GM19438 (cell line): Measurements from ENCODE around the gene HDLBP.

Source experiments
- ATAC-seq: cut with Tn5 transposase; IDR thresholded peaks from one replicate; pipeline ENCODE4 v1.9.1; 2021; ENCODE audit warnings: low read depth; ENCODE audit not compliant: unreplicated experiment

HDLBP gene

DNA sequence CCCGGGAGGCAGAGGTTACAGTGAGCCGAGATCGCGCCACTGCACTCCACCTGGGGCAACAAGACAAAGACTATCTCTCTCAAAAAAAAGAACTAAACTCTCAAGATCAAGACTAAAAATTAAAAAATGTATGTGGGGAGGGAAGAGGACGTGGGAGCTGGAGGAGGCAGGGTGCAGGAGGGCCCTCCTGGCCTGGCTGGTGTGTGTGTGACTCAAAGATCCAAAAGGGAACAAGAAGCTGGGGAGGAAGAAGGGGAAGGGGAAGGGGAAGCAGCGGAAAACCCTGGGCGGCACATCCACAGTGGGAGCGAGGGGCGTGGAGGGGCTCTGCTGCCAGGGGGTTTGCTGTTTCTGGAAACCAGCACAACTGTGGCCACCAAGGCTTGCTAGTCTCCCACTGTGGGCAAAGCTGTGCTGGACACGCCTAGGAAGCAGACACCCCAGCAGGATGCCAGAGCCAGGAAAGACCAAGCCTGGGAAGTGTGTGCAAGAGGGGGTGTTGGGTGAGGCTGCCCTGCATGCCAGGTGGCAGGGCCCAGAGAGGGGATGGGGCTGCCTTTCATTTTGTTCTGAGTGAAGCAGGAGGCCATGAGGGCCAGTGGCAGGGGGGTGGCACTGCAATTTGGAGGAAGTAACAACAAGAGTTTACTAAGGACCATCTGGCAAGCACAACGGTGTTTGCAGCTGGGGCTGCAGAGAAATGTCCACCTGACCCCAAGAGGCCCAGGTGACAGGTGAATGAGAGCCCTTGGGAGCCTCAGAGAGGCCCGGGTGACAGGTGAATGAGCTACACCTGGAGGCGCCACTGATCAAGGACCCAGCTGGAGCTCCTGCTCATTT, 82.5 kb downstream of the HDLBP start:
- no peak for ATAC-seq

DNA sequence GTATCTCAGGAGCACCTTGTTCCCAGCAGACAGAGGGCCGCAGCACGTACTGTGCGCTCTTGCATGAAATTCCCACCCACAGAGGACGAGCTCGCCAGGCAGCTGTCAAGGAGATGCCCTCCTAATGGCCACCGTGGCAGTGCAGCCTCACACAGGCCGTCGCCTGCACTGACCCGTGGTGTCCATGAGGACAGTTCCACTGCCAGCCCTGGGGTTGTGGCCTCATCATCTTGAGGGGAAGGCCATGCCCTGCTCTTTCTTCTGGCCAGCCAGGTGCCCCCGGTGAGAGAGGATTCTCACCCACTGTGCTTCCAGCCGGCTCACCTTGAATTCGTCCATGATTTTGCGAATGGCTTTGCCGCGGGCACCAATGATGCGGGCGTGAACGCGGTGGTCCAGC, 85.0 kb downstream of the HDLBP start:
- ATAC-seq = no peak

DNA sequence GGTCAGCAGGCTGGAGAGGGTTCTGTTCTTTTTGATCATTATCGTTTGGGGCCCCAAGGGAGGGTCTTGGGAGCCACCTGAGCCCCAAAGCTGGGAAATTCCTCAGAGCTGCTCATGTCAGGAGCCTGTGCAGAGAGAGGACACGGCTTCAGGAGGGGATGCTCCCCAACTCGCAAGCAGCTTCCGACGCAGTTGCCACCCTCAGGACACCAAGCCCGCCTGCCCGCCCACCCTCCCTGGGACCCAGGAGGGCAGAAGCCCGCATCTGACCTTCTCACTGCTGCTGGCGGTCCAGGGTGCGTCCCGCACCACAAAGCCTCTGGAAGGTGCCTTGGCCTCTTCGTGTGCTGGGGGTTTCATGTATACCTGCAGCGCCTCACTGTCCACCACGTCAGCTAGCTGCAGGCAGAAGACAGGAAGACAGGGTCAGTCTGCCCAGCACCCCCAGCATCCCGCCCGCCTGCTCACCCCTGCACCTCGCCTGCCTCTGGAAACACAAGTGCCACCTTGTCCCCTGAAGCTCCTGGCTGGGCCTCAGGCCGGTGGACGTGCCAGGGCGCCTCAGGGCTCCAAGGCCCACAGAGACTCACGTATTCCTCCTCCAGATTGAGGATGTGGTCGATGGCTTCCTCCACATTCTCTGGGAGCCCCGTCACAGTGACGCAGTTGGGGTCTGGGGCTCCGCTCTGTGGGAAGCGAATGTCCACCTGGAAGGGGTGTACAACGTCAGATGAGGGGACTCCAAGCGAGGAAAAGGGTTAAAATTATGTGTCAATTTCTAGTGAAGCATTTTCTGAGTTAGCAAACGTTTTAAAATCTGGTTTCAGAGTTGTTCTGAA, 85.7 kb downstream of the HDLBP start:
- ATAC-seq = no peak

DNA sequence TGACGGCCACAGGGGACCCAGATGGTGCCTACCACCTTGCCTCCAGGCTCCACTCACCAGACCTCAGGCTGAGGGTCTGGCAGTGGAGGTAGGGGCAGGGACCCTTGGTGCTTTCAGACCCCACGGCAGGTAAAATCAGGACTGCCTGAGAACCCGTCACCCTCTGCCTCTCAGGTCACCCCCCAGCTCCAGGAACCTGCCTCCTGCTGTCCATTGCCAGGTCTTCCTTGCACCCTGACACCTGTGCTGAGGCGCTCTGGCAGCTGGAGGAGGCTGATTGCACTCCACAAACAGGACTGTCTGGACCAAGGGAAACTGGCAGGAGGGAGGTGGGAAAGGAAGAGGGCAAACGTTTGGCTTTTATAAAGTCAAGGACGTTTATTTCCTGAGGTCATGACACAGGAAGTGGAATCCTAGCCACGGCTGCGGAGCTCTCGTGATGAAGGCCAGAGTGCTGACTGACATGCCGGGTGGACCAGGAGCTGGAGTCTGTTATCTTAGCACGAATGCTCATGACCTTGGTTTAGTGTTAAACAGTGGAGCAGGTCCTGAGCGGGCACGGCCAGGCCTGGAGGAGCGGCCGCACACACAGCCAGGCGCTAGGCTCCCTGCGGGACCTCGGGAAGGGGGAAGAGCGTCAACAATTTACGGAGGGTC, 86.5 kb downstream of the HDLBP start:
- ATAC-seq = no peak

DNA sequence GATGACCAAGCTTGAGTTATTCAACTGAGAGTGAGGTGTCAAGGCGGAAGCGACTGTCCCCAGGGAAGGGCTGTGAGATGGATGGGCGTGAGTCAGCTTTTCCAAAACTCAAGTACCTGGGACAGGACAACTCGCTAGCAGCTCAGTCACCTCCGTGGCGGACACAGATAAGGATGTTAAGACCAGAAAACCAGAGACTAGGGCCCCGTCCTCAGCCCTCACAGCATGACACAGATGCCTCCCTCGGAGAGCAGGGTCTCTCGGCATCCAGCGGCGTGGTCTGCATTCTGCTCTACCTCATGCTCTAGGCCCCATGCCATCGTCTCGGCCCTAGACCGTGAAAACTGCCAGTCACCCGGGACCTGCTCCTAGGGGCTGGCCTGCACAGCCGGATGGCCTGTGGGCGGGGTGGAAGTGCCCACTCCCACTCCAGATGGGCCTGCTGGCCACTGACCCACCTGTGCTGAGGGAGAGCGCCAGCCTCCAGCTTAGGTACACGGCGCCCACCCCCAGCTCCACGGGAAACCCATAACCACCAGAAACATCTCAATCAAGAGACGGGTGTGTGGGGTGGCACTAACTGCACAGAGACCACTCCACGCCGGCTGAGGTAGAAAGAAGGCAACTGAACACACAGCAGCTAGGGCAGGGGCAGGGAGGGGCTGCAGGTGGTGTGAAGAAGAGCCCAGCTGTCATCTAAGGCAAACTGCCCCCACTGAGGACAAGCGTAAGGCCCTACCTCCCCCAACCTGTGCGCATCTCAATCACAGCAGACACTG, 87.2 kb downstream of the HDLBP start:
- no peak for ATAC-seq

DNA sequence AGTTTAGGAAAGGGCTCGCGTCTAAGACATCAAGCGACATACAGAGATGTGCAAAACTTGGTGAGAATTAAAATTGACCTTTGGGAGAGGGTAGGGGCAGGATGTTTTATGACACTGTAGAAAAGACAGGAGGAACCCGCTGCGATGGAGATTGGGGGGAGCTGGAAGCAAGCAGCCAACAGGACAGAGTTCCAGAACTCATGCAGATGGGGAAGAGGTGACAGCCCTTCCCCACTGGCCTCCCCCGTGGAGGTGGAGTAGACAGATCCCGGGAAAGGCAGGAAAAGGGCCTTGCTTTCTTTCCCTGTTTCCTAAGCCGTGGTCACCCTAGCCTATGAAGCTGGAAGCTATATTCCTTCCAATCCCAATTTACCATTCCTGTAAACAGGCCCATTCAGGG, 87.9 kb downstream of the HDLBP start:
- ATAC-seq = no peak

DNA sequence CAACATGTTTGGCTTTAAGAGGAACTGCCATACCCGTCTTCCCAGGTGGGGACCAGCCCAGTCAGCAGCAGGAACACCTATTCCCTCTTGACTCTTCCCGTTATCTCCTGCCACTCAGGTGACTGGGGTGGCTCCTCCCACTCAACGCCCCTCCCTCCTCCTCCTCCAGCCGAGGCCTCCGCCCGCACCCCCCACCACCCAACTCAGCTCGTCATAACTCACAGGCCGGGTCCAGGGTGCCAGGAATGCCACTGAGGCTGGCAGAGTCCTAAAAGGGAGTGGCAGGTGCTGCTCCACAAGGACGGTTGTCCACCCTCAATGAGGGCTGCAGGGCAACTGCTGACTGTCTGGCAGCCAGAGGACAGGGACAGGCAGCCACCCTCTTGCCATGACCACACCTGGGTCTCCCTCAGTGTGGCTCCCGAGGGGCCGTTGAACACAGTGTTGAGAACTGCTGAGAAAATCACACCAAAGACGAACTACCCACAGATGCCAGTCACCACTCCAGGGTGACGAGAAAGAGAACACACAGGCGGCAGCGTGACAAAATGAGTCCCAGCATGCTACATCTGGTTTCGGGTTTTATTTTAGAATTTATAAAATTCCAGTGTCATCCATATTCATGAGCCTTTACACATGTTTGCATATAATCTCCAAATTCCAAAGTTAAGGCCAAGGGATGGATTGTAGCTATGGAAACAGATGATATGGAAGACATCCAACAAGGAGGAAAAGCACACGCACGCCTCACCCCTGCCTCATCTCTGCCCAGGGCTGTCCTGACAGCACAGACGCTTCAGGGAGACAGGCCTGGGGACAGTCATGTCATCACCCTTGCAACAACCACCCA, 88.5 kb downstream of the HDLBP start:
- ATAC-seq = no peak

DNA sequence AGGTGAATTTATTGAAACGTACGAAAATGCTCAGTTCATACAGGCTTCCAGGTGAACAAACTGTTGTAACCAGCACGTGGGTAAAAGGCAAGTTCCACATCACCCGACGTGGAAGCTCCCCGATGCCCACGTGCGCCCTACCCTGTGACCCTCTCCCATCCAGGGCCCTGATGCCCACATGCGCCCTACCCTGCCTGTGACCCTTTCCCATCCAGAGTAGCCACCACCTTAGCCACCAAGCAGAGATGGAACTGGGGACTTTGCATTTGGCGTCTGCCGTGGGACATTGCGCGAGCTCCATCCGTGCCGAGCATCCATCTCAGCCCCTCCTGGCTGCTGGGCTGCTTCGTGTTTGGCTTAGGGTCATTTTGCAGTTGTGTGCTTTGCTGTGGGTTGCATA, 89.5 kb downstream of the HDLBP start:
- no peak for ATAC-seq

DNA sequence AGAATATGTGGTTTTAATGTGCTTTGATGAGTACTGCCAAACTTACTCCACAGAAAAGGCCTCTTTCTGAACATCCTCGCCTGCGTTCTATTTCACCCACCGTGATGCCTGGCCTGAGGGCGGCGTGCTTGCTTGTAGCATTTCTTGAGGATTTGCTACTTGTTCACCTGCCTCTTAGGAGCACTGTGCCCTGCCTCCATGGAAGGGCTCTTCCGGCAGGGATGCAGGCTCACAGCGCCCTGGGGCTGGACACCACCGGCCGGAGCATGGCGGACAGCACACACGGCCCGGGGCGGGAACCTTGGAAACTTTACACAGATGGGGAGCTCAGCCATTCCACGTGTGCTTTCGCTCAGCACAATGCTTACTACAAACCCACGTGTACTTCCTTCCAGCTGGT, 89.9 kb downstream of the HDLBP start:
- no peak for ATAC-seq

DNA sequence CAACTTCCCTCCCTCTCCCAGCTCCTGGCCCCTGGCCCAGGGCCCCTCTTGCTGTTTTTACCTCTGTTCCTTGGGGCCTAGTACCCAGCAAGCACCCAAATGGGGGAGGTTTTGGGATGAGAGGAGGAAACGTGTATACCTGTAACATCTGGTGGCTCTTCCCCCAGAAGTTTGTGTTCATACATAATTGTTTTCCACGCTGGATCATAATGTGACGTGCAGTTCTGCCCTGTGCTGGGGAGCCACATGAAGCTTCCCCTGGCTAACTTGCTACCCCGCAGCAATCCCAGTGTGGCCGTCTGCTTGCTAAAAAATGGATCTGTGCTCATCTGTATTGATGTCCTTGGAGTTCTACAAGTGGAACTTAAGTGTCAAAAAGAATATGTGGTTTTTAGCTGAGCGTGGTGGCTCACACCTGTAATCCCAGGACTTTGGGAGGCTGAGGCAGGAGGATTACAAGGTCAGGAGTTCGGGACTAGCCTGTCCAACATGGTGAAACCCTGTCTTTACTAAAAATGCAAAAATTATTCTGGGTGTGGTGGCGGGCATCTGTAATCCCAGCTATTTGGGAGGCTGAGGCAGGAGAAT, 90.5 kb downstream of the HDLBP start:
- no peak for ATAC-seq

DNA sequence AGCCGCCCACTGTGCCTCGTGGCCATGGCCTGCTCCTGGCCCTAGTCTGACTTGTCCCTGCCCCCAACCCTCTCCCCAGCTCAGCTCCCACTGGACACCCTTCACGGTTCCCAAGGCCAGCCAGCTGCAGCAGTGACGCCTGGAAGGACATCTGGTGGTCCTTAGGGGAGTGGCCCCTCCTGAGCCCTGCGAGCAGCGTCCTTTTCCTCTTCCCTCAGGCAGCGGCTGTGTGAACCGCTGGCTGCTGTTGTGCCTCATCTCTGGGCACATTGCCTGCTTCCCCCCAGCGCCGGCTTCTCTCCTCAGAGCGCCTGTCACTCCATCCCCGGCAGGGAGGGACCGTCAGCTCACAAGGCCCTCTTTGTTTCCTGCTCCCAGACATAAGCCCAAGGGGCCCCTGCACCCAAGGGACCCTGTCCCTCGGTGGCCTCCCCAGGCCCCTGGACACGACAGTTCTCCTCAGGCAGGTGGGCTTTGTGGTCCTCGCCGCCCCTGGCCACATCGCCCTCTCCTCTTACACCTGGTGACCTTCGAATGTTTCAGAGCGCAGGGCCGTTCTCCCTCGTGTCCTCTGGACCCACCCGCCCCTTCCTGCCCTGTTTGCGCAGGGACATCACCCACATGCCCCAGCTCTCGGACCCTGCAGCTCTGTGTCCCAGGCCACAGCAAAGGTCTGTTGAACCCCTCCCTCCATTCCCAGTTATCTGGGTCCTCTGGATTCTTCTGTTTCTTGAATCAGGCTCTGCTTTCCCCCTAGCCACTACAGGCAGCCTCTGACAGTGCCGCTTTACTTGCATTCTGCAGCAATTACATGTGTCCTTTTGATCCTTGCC, 91.2 kb downstream of the HDLBP start:
- no peak for ATAC-seq

DNA sequence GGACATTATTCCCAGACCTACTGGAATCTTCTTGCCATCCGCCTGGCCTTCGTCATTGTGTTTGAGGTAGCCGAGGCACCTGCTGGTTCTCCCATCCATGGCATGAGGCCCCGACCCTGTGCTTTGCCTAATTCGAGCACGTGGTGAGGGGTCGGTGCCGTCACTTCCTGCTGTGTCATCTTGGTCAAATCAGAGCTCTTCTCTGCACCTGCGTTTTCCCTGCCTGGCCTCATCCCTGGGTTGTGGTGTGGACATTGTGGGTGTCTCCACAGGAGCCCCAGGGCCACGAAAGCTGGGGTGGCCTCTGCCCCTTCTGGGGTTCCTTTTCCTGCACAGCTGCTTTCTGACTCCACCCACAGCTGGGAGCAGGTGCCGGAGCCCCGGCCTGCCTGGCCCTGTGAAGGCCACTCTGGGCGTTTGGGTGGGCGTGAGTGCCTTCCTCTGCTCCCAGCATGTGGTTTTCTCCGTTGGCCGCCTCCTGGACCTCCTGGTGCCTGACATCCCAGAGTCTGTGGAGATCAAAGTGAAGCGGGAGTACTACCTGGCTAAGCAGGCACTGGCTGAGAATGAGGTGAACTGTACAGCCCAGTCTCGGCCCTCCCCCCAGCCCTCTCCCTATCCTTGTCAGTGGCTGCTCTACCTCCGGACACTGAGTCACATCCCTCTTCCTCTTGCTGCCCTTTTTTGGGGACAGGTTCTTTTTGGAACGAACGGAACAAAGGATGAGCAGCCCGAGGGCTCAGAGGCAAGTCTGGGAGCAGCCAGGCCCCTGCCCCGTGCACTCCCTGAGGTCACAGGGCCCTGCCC, 92.1 kb downstream of the HDLBP start:
- ATAC-seq = no peak

DNA sequence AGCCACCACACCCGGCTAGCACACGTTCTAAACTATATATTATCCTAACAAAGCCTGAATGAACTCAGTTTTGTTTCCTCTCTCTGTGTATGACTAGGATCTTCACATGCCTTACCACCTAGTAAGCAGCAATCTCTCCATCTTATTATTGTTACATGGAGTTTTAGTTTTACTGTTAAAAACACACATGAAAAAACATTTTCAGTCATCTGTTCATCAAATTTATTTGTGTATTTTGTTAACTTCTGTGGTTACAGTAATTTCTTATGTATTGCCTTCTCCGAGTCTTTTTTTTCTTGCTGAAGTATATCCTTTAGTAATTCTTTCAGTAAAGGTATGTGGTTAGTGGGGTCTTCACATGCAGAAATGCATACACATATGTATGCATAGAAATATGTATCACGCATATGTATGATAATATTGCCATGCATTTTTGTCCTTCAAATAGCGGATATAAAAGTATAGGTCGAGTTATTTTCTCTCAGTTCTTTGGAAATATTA, 95.6 kb downstream of the HDLBP start:
- no peak for ATAC-seq

DNA sequence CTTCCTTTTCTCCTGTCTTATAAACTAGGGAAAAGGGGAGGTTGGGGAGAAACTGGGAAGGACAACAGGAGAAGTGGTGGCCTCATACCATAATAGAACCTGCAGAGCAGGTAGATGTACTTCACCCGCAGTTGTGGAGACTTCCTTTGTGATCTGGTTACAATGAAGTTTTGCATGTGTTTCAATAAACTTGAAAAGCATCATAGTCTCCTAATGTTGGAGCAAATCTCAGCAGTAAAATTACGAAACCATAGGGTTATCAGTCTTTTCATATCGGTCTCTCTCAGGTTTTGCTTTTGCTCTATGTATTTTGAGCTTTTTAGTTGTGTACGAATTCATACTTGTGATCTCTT, 96.5 kb downstream of the HDLBP start:
- no peak for ATAC-seq

DNA sequence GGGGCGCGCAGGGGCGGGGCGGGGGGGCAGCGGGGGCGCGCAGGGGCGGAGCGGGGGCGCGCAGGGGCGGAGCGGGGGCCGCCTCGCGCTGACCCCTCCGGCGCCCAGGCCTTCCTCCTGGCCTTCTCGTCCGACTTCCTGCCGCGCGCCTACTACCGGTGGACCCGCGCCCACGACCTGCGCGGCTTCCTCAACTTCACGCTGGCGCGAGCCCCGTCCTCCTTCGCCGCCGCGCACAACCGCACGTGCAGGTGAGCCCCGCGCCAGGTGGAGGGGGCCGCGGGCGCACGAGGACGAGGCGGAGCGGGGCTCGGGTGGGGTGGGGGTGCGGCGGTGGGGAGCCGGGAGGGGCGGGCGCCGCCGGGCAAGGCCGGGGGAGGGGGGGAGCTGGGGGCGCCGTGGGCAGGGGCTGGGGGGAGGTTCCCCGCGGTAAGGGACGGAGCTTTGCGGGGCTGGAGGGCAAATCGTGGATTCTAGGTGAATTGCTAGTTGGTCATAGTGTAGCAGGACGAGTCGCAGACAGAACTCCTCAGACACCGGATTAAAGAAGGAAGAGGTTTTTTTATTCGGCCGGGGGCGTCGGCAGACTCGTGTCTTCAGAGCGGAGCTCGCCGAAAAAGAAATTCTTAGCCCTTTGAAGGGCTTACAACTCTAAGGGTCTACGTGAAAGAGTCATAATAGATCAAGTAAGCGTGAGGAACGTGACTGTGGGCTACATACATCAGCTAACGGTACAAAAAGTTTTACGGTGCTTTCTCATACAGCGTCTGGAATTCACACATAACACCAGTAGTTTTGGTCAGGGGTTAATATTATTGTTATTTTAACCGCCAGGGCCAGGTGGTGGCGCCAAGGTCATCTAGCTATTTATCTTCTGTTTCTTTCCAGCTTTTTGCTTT, 97.1 kb downstream of the HDLBP start:
- no peak for ATAC-seq

DNA sequence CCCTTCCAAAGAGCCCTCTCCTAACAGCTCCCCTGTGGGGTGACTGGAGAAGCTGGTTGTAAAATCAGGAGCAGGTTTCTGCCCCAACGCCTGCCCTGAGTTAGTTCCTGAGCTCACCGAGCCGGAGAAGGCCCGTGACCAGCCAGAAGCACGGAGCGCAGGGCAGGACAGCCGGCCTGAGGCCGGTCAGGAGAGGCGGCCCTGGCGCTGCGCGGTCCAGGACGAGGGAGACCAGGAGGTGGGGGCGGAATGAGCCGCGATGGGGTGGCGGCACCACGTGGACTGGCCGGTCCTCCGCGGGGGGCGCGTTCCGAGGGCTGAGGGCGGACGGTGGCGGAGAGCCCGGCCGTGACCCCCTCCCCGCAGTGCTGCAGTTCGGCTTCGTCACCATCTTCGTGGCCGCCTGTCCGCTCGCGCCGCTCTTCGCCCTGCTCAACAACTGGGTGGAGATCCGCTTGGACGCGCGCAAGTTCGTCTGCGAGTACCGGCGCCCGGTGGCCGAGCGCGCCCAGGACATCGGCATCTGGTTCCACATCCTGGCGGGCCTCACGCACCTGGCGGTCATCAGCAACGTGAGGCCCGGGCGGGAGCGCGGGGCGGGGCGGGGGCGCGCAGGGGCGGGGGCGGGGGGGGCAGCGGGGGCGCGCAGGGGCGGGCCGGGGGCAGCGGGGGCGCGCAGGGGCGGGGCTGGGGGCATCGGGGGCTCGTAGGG, 98.0 kb downstream of the HDLBP start:
- ATAC-seq = no peak
